PC-9 (cell line): Measurements from ENCODE around the gene LRRC53. TPM values are rescaled to one million over a fixed set of nuclear protein-coding genes. Genes with fewer than 3 reads are reported as not detected.

Source experiments
- BruUV-seq: library from RNA; stranded (reverse); fragments of 400-500 nt; replicated peaks from 2 replicates; lab custom pipeline; 2021; lab: Mats Ljungman, UMichigan
- CTCF ChIA-PET: fragments of 300-600 bp; sonication (Branson Sonifier 250); formaldehyde crosslinking; loops from one replicate; lab custom pipeline; 2022; ENCODE audit warnings: antibody characterized with exemption; lab: Charles Lee
- POLR2A ChIA-PET: fragments of 300-600 bp; sonication (Branson Sonifier 250); formaldehyde crosslinking; loops from one replicate; lab custom pipeline; 2022; ENCODE audit warnings: antibody characterized with exemption; ENCODE audit not compliant: unreplicated experiment; lab: Charles Lee
- DNase-seq, 2 experiments: peaks; one replicate each; pipeline versions ENCODE4 v3.0.0 to v3.0.0-alpha.2; 2015 to 2022; ENCODE audit warnings: mixed read lengths in 1 of 2
- H2AFZ ChIP-seq: fragments of 200-600 bp; sonication (generic); 2 replicates; pipeline ENCODE4 v1.8.1; 2017; ENCODE audit warnings: antibody characterized with exemption
- H3F3A ChIP-seq: fragments of 200-600 bp; sonication (generic); 2 replicates; pipeline ENCODE4 v1.8.1; 2017; ENCODE audit warnings: antibody characterized with exemption, mild to moderate bottlenecking, low read depth; ENCODE audit not compliant: insufficient read depth
- H3K27ac ChIP-seq: fragments of 200-600 bp; sonication (generic); 2 replicates; pipeline ENCODE4 v1.6.1; 2016; ENCODE audit warnings: mixed run types
- H3K27me3 ChIP-seq: fragments of 200-600 bp; sonication (generic); 2 replicates; pipeline ENCODE4 v1.6.1; 2016; ENCODE audit warnings: low read depth, mixed run types; ENCODE audit not compliant: insufficient read depth
- H3K36me3 ChIP-seq: fragments of 200-600 bp; sonication (generic); 2 replicates; pipeline ENCODE4 v1.6.1; 2016; ENCODE audit warnings: low read depth, mixed run types
- H3K4me1 ChIP-seq: fragments of 200-600 bp; sonication (generic); replicated peaks from 2 replicates; pipeline ENCODE4 v1.6.1; 2016; ENCODE audit warnings: mixed run types; ENCODE audit not compliant: insufficient read depth
- H3K4me2 ChIP-seq: fragments of 200-600 bp; sonication (generic); 2 replicates; pipeline ENCODE4 v1.6.1; 2017; ENCODE audit warnings: mixed run types
- H3K4me3 ChIP-seq: fragments of 200-600 bp; sonication (generic); 2 replicates; pipeline ENCODE4 v1.6.1; 2016; ENCODE audit warnings: mixed run types
- H3K79me2 ChIP-seq: fragments of 200-600 bp; sonication (generic); 2 replicates; pipeline ENCODE4 v1.6.1; 2017; ENCODE audit warnings: low read depth, mixed run types
- H3K9me2 ChIP-seq: fragments of 200-600 bp; sonication (generic); 2 replicates; pipeline ENCODE4 v1.8.1; 2017; ENCODE audit warnings: mild to moderate bottlenecking; ENCODE audit not compliant: insufficient read depth
- H3K9me3 ChIP-seq: fragments of 200-600 bp; sonication (generic); 2 replicates; pipeline ENCODE4 v1.8.1; 2016; ENCODE audit warnings: low read depth; ENCODE audit not compliant: insufficient read depth
- H4K20me1 ChIP-seq: fragments of 200-600 bp; sonication (generic); 2 replicates; pipeline ENCODE4 v1.8.1; 2017; ENCODE audit not compliant: insufficient read depth
- CTCF ChIP-seq: fragments of 200-600 bp; sonication (generic); conservative IDR thresholded peaks from 2 replicates; pipeline ENCODE4 v1.6.1; 2017; ENCODE audit warnings: mixed run types, antibody characterized with exemption, mild to moderate bottlenecking, moderate library complexity
- EZH2 ChIP-seq: fragments of 200-600 bp; sonication (generic); IDR thresholded peaks from 2 replicates; pipeline ENCODE4 v1.8.0; 2017; ENCODE audit warnings: antibody characterized with exemption, low read depth
- intact Hi-C: fragments of 100-400 bp; cut with micrococcal nuclease; formaldehyde crosslinking; loops from one replicate; pipeline ENCODE4 v1.10.0; 2022; ENCODE audit not compliant: unreplicated experiment
- total RNA-seq: library from RNA; stranded (reverse); gene quantifications from 2 replicates; pipeline ENCODE4 v1.2.3, GENCODE V29; 2021

Gene LRRC53
- total RNA-seq, 1 experiment from 2014 or later = not detected

- CTCF ChIA-PET = no interaction called here
- no peak overlapping the region for H3K4me2 ChIP-seq
- BruUV-seq = no TSS peak
Observed at GRCh38 chr1:74436078-74436477, 76.3 kb downstream of the LRRC53 start.

GRCh38 chr1:74434321-74434720, 78.1 kb downstream of the LRRC53 start:
- Histone ChIP-seq H3K27me3 (no peaks in the 10 kb centered on the region), H3K79me2 (no peaks in the 10 kb centered on the region), H3K4me1 (no peaks in the 10 kb centered on the region), H3K36me3 (no peaks in the 10 kb centered on the region), H3K4me3 (no peak overlapping the region), H3F3A (no peaks in the 10 kb centered on the region), H2AFZ (no peak overlapping the region), H3K4me2 (no peak overlapping the region), H4K20me1 (no peaks in the 10 kb centered on the region), H3K9me2 (no peaks in the 10 kb centered on the region), H3K27ac (no peak overlapping the region), H3K9me3 (no peaks in the 10 kb centered on the region)
- TF ChIP-seq EZH2 = no peak
- TF ChIP-seq CTCF = no peak
- intact Hi-C loops = no loop called here
- ChIA-PET POLR2A (no interaction called here), CTCF (no interaction called here)
- DNase-seq = no peak
- BruUV-seq = no TSS peak

More at GRCh38 chr1:74436078-74436477, 76.3 kb downstream of the LRRC53 start:
- TF ChIP-seq EZH2 (no peak), CTCF (no peak)
- Histone ChIP-seq H3F3A (no peaks in the 10 kb centered on the region), H3K27me3 (no peaks in the 10 kb centered on the region), H3K4me1 (no peaks in the 10 kb centered on the region), H3K36me3 (no peaks in the 10 kb centered on the region), H3K9me3 (no peaks in the 10 kb centered on the region), H3K9me2 (no peaks in the 10 kb centered on the region), H3K27ac (no peak overlapping the region), H3K4me3 (no peak overlapping the region), H4K20me1 (no peaks in the 10 kb centered on the region), H2AFZ (no peak overlapping the region), H3K79me2 (no peaks in the 10 kb centered on the region)
- DNase-seq = no peak
- POLR2A ChIA-PET = no interaction called here
- intact Hi-C loops = no loop called here

GRCh38 chr1:74432325-74432724, 80.1 kb downstream of the LRRC53 start:
- H3K79me2 ChIP-seq = no peaks in the 10 kb centered on the region
- H3K36me3 ChIP-seq = no peaks in the 10 kb centered on the region
- no peaks in the 10 kb centered on the region for H3F3A ChIP-seq
- no peaks in the 10 kb centered on the region for H3K27me3 ChIP-seq
- no peak for DNase-seq
- intact Hi-C loops = no loop called here
- no peak overlapping the region for H3K4me3 ChIP-seq
- no peak overlapping the region for H3K27ac ChIP-seq
- H4K20me1 ChIP-seq = no peaks in the 10 kb centered on the region
- TF ChIP-seq EZH2 = no peak
- no peak for TF ChIP-seq CTCF
- no TSS peak for BruUV-seq
- H2AFZ ChIP-seq = no peak overlapping the region
- H3K4me1 ChIP-seq = no peaks in the 10 kb centered on the region
- no peaks in the 10 kb centered on the region for H3K9me3 ChIP-seq
- ChIA-PET POLR2A (no interaction called here), CTCF (no interaction called here)
- H3K4me2 ChIP-seq = no peak overlapping the region
- no peaks in the 10 kb centered on the region for H3K9me2 ChIP-seq
